Small intestine (tissue), 7 donors: Measurements from ENCODE around the gene SLC6A18. TPM values are rescaled to one million over a fixed set of nuclear protein-coding genes. Genes with fewer than 3 reads are reported as not detected.

Experiments used
- DNase-seq, 2 donors: peaks; one replicate each; pipeline versions ENCODE4 v3.0.0 to v3.0.0-alpha.2; 2013
- FAIRE-seq: peaks from 2 replicates; lab custom pipeline; 2012; peaks lifted over from hg19 to GRCh38; lab: Jason Lieb, UNC
- H3K27ac ChIP-seq, 3 donors: one replicate each; pipeline ENCODE4 v1.5.1; 2013; ENCODE audit warnings: low read length in 2 of 3, mild to moderate bottlenecking in 2 of 3, control low read depth in 1 of 3, inconsistent platforms in 1 of 3, low read depth in 1 of 3, moderate library complexity in 1 of 3
- H3K27me3 ChIP-seq, 3 donors: one replicate each; pipeline ENCODE4 v1.6.1; 2013; ENCODE audit warnings: low read length in 3 of 3, inconsistent platforms in 1 of 3; ENCODE audit not compliant: control insufficient read depth in 3 of 3, insufficient read depth in 3 of 3
- H3K36me3 ChIP-seq, 3 donors: one replicate each; pipeline ENCODE4 v1.6.1; 2013; ENCODE audit warnings: low read length in 3 of 3, inconsistent platforms in 1 of 3, low read depth in 1 of 3, mild to moderate bottlenecking in 1 of 3, moderate library complexity in 1 of 3; ENCODE audit not compliant: control insufficient read depth in 3 of 3, insufficient read depth in 2 of 3
- H3K4me1 ChIP-seq, 3 donors: one replicate each; pipeline ENCODE4 v1.6.1; 2013; ENCODE audit warnings: low read length in 2 of 3, inconsistent platforms in 1 of 3, low read depth in 1 of 3, mild to moderate bottlenecking in 1 of 3, moderate library complexity in 1 of 3; ENCODE audit not compliant: control insufficient read depth in 3 of 3, insufficient read depth in 2 of 3
- H3K4me3 ChIP-seq, 3 donors: one replicate each; pipeline ENCODE4 v1.5.1; 2013; ENCODE audit warnings: low read length in 3 of 3, control low read depth in 1 of 3, inconsistent platforms in 1 of 3, low read depth in 1 of 3, mild to moderate bottlenecking in 1 of 3, moderate library complexity in 1 of 3
- H3K9me3 ChIP-seq, 2 donors: one replicate each; pipeline ENCODE4 v1.6.1; 2013; ENCODE audit warnings: low read depth in 1 of 2, low read length in 1 of 2; ENCODE audit not compliant: control insufficient read depth in 2 of 2, insufficient read depth in 1 of 2
- WGBS, 3 donors: extraction: QIAGEN DNeasy Blood & Tissue Kit; methylation state at CpG; one replicate each; pipeline ENCODE4 v1.1.7; 2013; 5-methylcytosine and 5-hydroxymethylcytosine counted together
- polyA plus RNA-seq, 4 donors: library from polyadenylated mRNA; stranded (reverse) in 3 of 4; unstranded in 1 of 4; fragments of 200-250 nt in 3 of 4; fragments of 120-200 nt in 1 of 4; gene quantifications; one replicate each; pipeline versions ENCODE4 v1.2.1 to v1.2.3, GENCODE V29; 2013
- donor health status: healthy with polysubstance abuse.
- donor health status: control.
- donor health status: control.
- donor health status: Bipolar disorder and iron deficiency.
- donor health status: healthy.

Gene SLC6A18
- polyA plus RNA-seq, 4 donors = 0.04 TPM; not detected in 2

GRCh38 chr5:1219098-1219767 is 5.9 kb upstream of the SLC6A18 start:
- Histone ChIP-seq H3K4me3 (no peak overlapping the region), H3K9me3 (peaks cover 0 to 5% of the 10 kb centered on the region in 2 donors), H3K36me3 (peaks cover 0 to 95% (median 36%) of the 10 kb centered on the region in 3 donors), H3K27ac (no peak overlapping the region), H3K27me3 (no peaks in the 10 kb centered on the region), H3K4me1 (no peaks in the 10 kb centered on the region)
- no peak for FAIRE-seq
- WGBS, 3 donors = 84 to 92% (median 85%) methylated on average over 35 to 38 of the region's 38 CpGs
- no peak for DNase-seq

- Histone ChIP-seq H3K36me3 (peaks cover 0 to 96% (median 35%) of the 10 kb centered on the region in 3 donors), H3K9me3 (peaks cover 0 to 5% of the 10 kb centered on the region in 2 donors), H3K27ac (no peak overlapping the region), H3K4me1 (no peaks in the 10 kb centered on the region), H3K27me3 (no peaks in the 10 kb centered on the region), H3K4me3 (no peak overlapping the region)
- WGBS, 3 donors = 85 to 90% (median 89%) methylated on average over 11 of the region's 11 CpGs
- FAIRE-seq = no peak
- no peak for DNase-seq
Measured at GRCh38 chr5:1219768-1220100, 5.4 kb upstream of the SLC6A18 start.

- no peaks in the 10 kb centered on the region for H3K4me1 ChIP-seq
- WGBS, 3 donors = 90 to 92% (median 92%) methylated on average over 9 of the region's 9 CpGs
- H3K36me3 ChIP-seq = peaks cover 0 to 95% (median 33%) of the 10 kb centered on the region in 3 donors
- H3K9me3 ChIP-seq = peaks cover 0 to 5% of the 10 kb centered on the region in 2 donors
- H3K4me3 ChIP-seq = no peak overlapping the region
- H3K27ac ChIP-seq = no peak overlapping the region
- no peak for DNase-seq
- FAIRE-seq = no peak
- no peaks in the 10 kb centered on the region for H3K27me3 ChIP-seq
Measured at GRCh38 chr5:1220351-1220750, 4.8 kb upstream of the SLC6A18 start.

GRCh38 chr5:1220831-1221230 is 4.3 kb upstream of the SLC6A18 start:
- Histone ChIP-seq H3K4me1 (no peaks in the 10 kb centered on the region), H3K36me3 (peaks cover 0 to 91% (median 29%) of the 10 kb centered on the region in 3 donors), H3K27me3 (no peaks in the 10 kb centered on the region), H3K4me3 (no peak overlapping the region), H3K9me3 (peaks cover 0 to under 1% of the 10 kb centered on the region in 2 donors), H3K27ac (no peak overlapping the region)
- DNase-seq = no peak
- no peak for FAIRE-seq
- 88 to 92% (median 91%) methylated on average over 19 of the region's 19 CpGs for WGBS, 3 donors

GRCh38 chr5:1221721-1222120 is 3.5 kb upstream of the SLC6A18 start:
- WGBS, 3 donors = 91 to 98% (median 92%) methylated on average over 9 to 10 of the region's 10 CpGs
- H3K36me3 ChIP-seq = peaks cover 0 to 82% (median 22%) of the 10 kb centered on the region in 3 donors
- no peaks in the 10 kb centered on the region for H3K9me3 ChIP-seq
- no peaks in the 10 kb centered on the region for H3K4me1 ChIP-seq
- DNase-seq = no peak
- no peak overlapping the region for H3K4me3 ChIP-seq
- no peak for FAIRE-seq
- no peaks in the 10 kb centered on the region for H3K27me3 ChIP-seq
- H3K27ac ChIP-seq = no peak overlapping the region

- Histone ChIP-seq H3K36me3 (peaks cover 0 to 78% (median 21%) of the 10 kb centered on the region in 3 donors), H3K4me3 (no peak overlapping the region), H3K9me3 (no peaks in the 10 kb centered on the region), H3K4me1 (no peaks in the 10 kb centered on the region), H3K27me3 (no peaks in the 10 kb centered on the region), H3K27ac (no peak overlapping the region)
- FAIRE-seq (no peak), DNase-seq (no peak)
- WGBS, 3 donors = 93 to 99% (median 95%) methylated on average over 9 of the region's 9 CpGs
Measured at GRCh38 chr5:1222147-1222546, 3.0 kb upstream of the SLC6A18 start.

- Histone ChIP-seq H3K9me3 (no peaks in the 10 kb centered on the region), H3K27me3 (no peaks in the 10 kb centered on the region), H3K4me1 (no peaks in the 10 kb centered on the region), H3K4me3 (no peak overlapping the region), H3K27ac (no peak overlapping the region), H3K36me3 (peaks cover 0 to 72% (median 19%) of the 10 kb centered on the region in 3 donors)
- 83 to 89% (median 88%) methylated on average over 27 of the region's 27 CpGs for WGBS, 3 donors
- FAIRE-seq (no peak), DNase-seq (no peak)
Measured at GRCh38 chr5:1222621-1223277, 2.4 kb upstream of the SLC6A18 start.

- no peak for DNase-seq
- H3K36me3 ChIP-seq = peaks cover 0 to 67% (median 15%) of the 10 kb centered on the region in 3 donors
- H3K9me3 ChIP-seq = no peaks in the 10 kb centered on the region
- WGBS, 3 donors = 84 to 89% (median 89%) methylated on average over 12 of the region's 12 CpGs
- FAIRE-seq = no peak
- H3K4me1 ChIP-seq = no peaks in the 10 kb centered on the region
- no peak overlapping the region for H3K27ac ChIP-seq
- H3K27me3 ChIP-seq = no peaks in the 10 kb centered on the region
- no peak overlapping the region for H3K4me3 ChIP-seq
Measured at GRCh38 chr5:1223278-1223670, 1.9 kb upstream of the SLC6A18 start.
